ENCODE results near the gene FBXW8.

The FBXW8 gene

GRCh38 chr12:116901612-116902011 lies 9.1 kb upstream of the FBXW8 start:
- Mint-ChIP-seq H3K27me3 (peaks cover 19% of the 10 kb centered on the region), H3K36me3 (no peaks in the 10 kb centered on the region), H3K9me3 (ENCODE audit: low read depth) (no peaks in the 10 kb centered on the region), H3K4me3 (no peak overlapping the region), H3K27ac (no peak overlapping the region), H3K4me1 (ENCODE audit: low read depth) (no peaks in the 10 kb centered on the region)

GRCh38 chr12:116903818-116904217 lies 6.9 kb upstream of the FBXW8 start:
- H3K4me1 Mint-ChIP-seq (ENCODE audit: low read depth): no peaks in the 10 kb centered on the region
- peaks cover 16% of the 10 kb centered on the region for H3K27me3 Mint-ChIP-seq
- H3K27ac Mint-ChIP-seq: no peak overlapping the region
- H3K4me3 Mint-ChIP-seq: no peak overlapping the region
- H3K36me3 Mint-ChIP-seq: no peaks in the 10 kb centered on the region
- no peaks in the 10 kb centered on the region for H3K9me3 Mint-ChIP-seq (ENCODE audit: low read depth)

GRCh38 chr12:116906285-116906684 lies 4.5 kb upstream of the FBXW8 start:
- Mint-ChIP-seq H3K36me3 (no peaks in the 10 kb centered on the region), H3K27me3 (peaks cover 10% of the 10 kb centered on the region)

GRCh38 chr12:116910280-116910644 lies 488 bp upstream of the FBXW8 start:
- H3K4me1 Mint-ChIP-seq (ENCODE audit: low read depth): peaks cover 35% of the 10 kb centered on the region
- H3K36me3 Mint-ChIP-seq: no peaks in the 10 kb centered on the region
- H3K9me3 Mint-ChIP-seq (ENCODE audit: low read depth): no peaks in the 10 kb centered on the region
- H3K27ac Mint-ChIP-seq: peak overlapping the region; percentile 91
- peak overlapping the region; percentile 90 for H3K4me3 Mint-ChIP-seq
- H3K27me3 Mint-ChIP-seq: no peaks in the 10 kb centered on the region

More at GRCh38 chr12:116906285-116906684, 4.5 kb upstream of the FBXW8 start:
- no peak overlapping the region for H3K27ac Mint-ChIP-seq
- H3K4me3 Mint-ChIP-seq: no peak overlapping the region
- no peaks in the 10 kb centered on the region for H3K9me3 Mint-ChIP-seq (ENCODE audit: low read depth)
- peaks cover 6% of the 10 kb centered on the region for H3K4me1 Mint-ChIP-seq (ENCODE audit: low read depth)

GRCh38 chr12:116915326-116915725 lies 4.6 kb downstream of the FBXW8 start:
- H3K27ac Mint-ChIP-seq: no peak overlapping the region
- H3K4me1 Mint-ChIP-seq (ENCODE audit: low read depth): peaks cover 72% of the 10 kb centered on the region
- H3K27me3 Mint-ChIP-seq: no peaks in the 10 kb centered on the region
- H3K4me3 Mint-ChIP-seq: no peak overlapping the region
- H3K36me3 Mint-ChIP-seq: peaks cover 12% of the 10 kb centered on the region
- H3K9me3 Mint-ChIP-seq (ENCODE audit: low read depth): no peaks in the 10 kb centered on the region

GRCh38 chr12:116916122-116916521 lies 5.4 kb downstream of the FBXW8 start:
- Mint-ChIP-seq H3K27me3 (no peaks in the 10 kb centered on the region), H3K4me1 (ENCODE audit: low read depth) (peaks cover 76% of the 10 kb centered on the region), H3K27ac (no peak overlapping the region), H3K36me3 (peaks cover 14% of the 10 kb centered on the region), H3K9me3 (ENCODE audit: low read depth) (no peaks in the 10 kb centered on the region), H3K4me3 (no peak overlapping the region)

GRCh38 chr12:116916714-116917114 lies 6.0 kb downstream of the FBXW8 start:
- Mint-ChIP-seq H3K4me3 (peak overlapping the region; percentile 17), H3K27me3 (no peaks in the 10 kb centered on the region)

GRCh38 chr12:116918464-116918863 lies 7.7 kb downstream of the FBXW8 start:
- Mint-ChIP-seq H3K9me3 (ENCODE audit: low read depth) (no peaks in the 10 kb centered on the region), H3K4me1 (ENCODE audit: low read depth) (peaks cover 72% of the 10 kb centered on the region), H3K27me3 (no peaks in the 10 kb centered on the region), H3K36me3 (peaks cover 14% of the 10 kb centered on the region), H3K27ac (no peak overlapping the region), H3K4me3 (no peak overlapping the region)

More at GRCh38 chr12:116916714-116917114, 6.0 kb downstream of the FBXW8 start:
- peaks cover 76% of the 10 kb centered on the region for H3K4me1 Mint-ChIP-seq (ENCODE audit: low read depth)
- no peaks in the 10 kb centered on the region for H3K9me3 Mint-ChIP-seq (ENCODE audit: low read depth)
- no peak overlapping the region for H3K27ac Mint-ChIP-seq
- peaks cover 14% of the 10 kb centered on the region for H3K36me3 Mint-ChIP-seq

GRCh38 chr12:116919247-116919661 lies 8.5 kb downstream of the FBXW8 start:
- H3K27ac Mint-ChIP-seq: no peak overlapping the region

GRCh38 chr12:116919706-116920485 lies 9.1 kb downstream of the FBXW8 start:
- H3K9me3 Mint-ChIP-seq (ENCODE audit: low read depth): no peaks in the 10 kb centered on the region
- H3K27me3 Mint-ChIP-seq: no peaks in the 10 kb centered on the region
- no peak overlapping the region for H3K27ac Mint-ChIP-seq
- no peak overlapping the region for H3K4me3 Mint-ChIP-seq
- peaks cover 77% of the 10 kb centered on the region for H3K4me1 Mint-ChIP-seq (ENCODE audit: low read depth)
- peaks cover 14% of the 10 kb centered on the region for H3K36me3 Mint-ChIP-seq

More at GRCh38 chr12:116919247-116919661, 8.5 kb downstream of the FBXW8 start:
- H3K9me3 Mint-ChIP-seq (ENCODE audit: low read depth): no peaks in the 10 kb centered on the region
- peaks cover 72% of the 10 kb centered on the region for H3K4me1 Mint-ChIP-seq (ENCODE audit: low read depth)
- no peaks in the 10 kb centered on the region for H3K27me3 Mint-ChIP-seq
- H3K4me3 Mint-ChIP-seq: no peak overlapping the region
- peaks cover 14% of the 10 kb centered on the region for H3K36me3 Mint-ChIP-seq

- H3K4me3 Mint-ChIP-seq: peak overlapping the region; percentile 42
- H3K27ac Mint-ChIP-seq: no peak overlapping the region
- H3K4me1 Mint-ChIP-seq (ENCODE audit: low read depth): peaks cover 78% of the 10 kb centered on the region
- no peaks in the 10 kb centered on the region for H3K9me3 Mint-ChIP-seq (ENCODE audit: low read depth)
- H3K36me3 Mint-ChIP-seq: peaks cover 12% of the 10 kb centered on the region
- no peaks in the 10 kb centered on the region for H3K27me3 Mint-ChIP-seq
These were observed 10.2 kb downstream of the FBXW8 start for GRCh38 chr12:116920939-116921338.

GRCh38 chr12:116922194-116922897 lies 11.6 kb downstream of the FBXW8 start:
- H3K36me3 Mint-ChIP-seq: peaks cover 14% of the 10 kb centered on the region
- H3K27me3 Mint-ChIP-seq: no peaks in the 10 kb centered on the region
- peak overlapping the region; percentile 81 for H3K27ac Mint-ChIP-seq
- peaks cover 79% of the 10 kb centered on the region for H3K4me1 Mint-ChIP-seq (ENCODE audit: low read depth)
- H3K4me3 Mint-ChIP-seq: peak overlapping the region; percentile 66
- no peaks in the 10 kb centered on the region for H3K9me3 Mint-ChIP-seq (ENCODE audit: low read depth)

- peak overlapping the region; percentile 62 for H3K27ac Mint-ChIP-seq
These were observed 14.1 kb downstream of the FBXW8 start for GRCh38 chr12:116924558-116925453.

GRCh38 chr12:116926283-116927243 lies 15.8 kb downstream of the FBXW8 start:
- no peaks in the 10 kb centered on the region for H3K9me3 Mint-ChIP-seq (ENCODE audit: low read depth)
- no peak overlapping the region for H3K27ac Mint-ChIP-seq
- H3K36me3 Mint-ChIP-seq: peaks cover 20% of the 10 kb centered on the region
- no peaks in the 10 kb centered on the region for H3K27me3 Mint-ChIP-seq
- peaks cover 63% of the 10 kb centered on the region for H3K4me1 Mint-ChIP-seq (ENCODE audit: low read depth)
- H3K4me3 Mint-ChIP-seq: peak overlapping the region; percentile 8

More at GRCh38 chr12:116924558-116925453, 14.1 kb downstream of the FBXW8 start:
- no peaks in the 10 kb centered on the region for H3K9me3 Mint-ChIP-seq (ENCODE audit: low read depth)
- H3K4me3 Mint-ChIP-seq: peak overlapping the region; percentile 48
- H3K27me3 Mint-ChIP-seq: no peaks in the 10 kb centered on the region
- H3K4me1 Mint-ChIP-seq (ENCODE audit: low read depth): peaks cover 72% of the 10 kb centered on the region
- H3K36me3 Mint-ChIP-seq: peaks cover 20% of the 10 kb centered on the region
